ENCODE data around the gene CIITA.
"Not testable (repeated sequence)": the region's sequence is repeated elsewhere in the genome, so short reads cannot be mapped to it uniquely, and the experiment has no call there.

GRCh38 chr16:10830240-10830639, 46.8 kb upstream of the CIITA start:
- not testable (repeated sequence) for TF ChIP-seq POLR2A (IDR thresholded peaks at IDR 0.05)
- TF ChIP-seq, protein P1, sequence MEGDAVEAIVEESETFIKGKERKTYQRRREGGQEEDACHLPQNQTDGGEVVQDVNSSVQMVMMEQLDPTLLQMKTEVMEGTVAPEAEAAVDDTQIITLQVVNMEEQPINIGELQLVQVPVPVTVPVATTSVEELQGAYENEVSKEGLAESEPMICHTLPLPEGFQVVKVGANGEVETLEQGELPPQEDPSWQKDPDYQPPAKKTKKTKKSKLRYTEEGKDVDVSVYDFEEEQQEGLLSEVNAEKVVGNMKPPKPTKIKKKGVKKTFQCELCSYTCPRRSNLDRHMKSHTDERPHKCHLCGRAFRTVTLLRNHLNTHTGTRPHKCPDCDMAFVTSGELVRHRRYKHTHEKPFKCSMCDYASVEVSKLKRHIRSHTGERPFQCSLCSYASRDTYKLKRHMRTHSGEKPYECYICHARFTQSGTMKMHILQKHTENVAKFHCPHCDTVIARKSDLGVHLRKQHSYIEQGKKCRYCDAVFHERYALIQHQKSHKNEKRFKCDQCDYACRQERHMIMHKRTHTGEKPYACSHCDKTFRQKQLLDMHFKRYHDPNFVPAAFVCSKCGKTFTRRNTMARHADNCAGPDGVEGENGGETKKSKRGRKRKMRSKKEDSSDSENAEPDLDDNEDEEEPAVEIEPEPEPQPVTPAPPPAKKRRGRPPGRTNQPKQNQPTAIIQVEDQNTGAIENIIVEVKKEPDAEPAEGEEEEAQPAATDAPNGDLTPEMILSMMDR (IDR thresholded peaks at IDR 0.05) = not testable (repeated sequence)

Data from heart left ventricle (tissue), 13 donors.